GM23338 (cell line): ENCODE results near the gene SORL1. TPM values are rescaled to one million over a fixed set of nuclear protein-coding genes. Genes with fewer than 3 reads are reported as not detected.

Experiments used
- ATAC-seq: fragments of 200-7000 bp; cut with Tn5 transposase; 3 replicates; pipeline ENCODE4 v1.9.1; 2020
- DNase-seq: peaks from one replicate; pipeline ENCODE4 v3.0.0-alpha.2; 2015; ENCODE audit warnings: low spot score
- H2AFZ ChIP-seq: fragments of 200-600 bp; sonication (generic); 2 replicates; pipeline ENCODE4 v1.8.0; 2016; ENCODE audit warnings: antibody characterized with exemption, mild to moderate bottlenecking, moderate library complexity
- H3F3A ChIP-seq: fragments of 200-600 bp; sonication (generic); replicated peaks from 2 replicates; pipeline ENCODE4 v1.8.0; 2017; ENCODE audit warnings: antibody characterized with exemption, mixed run types, low read depth
- H3K27ac ChIP-seq: fragments of 200-600 bp; sonication (generic); 2 replicates; pipeline ENCODE4 v1.6.1; 2016; ENCODE audit warnings: low read depth
- H3K27me3 ChIP-seq: fragments of 200-600 bp; sonication (generic); 2 replicates; pipeline ENCODE4 v1.8.0; 2016; ENCODE audit warnings: mild to moderate bottlenecking, mixed run types, moderate library complexity; ENCODE audit not compliant: insufficient read depth
- H3K36me3 ChIP-seq: fragments of 200-600 bp; sonication (generic); 2 replicates; pipeline ENCODE4 v1.8.0; 2016; ENCODE audit warnings: mild to moderate bottlenecking; ENCODE audit not compliant: insufficient read depth
- H3K4me1 ChIP-seq: fragments of 200-600 bp; sonication (generic); 2 replicates; pipeline ENCODE4 v1.8.0; 2016; ENCODE audit warnings: mild to moderate bottlenecking, moderate library complexity; ENCODE audit not compliant: insufficient read depth
- H3K4me2 ChIP-seq: fragments of 200-600 bp; sonication (generic); 2 replicates; pipeline ENCODE4 v1.7.1; 2017; ENCODE audit warnings: mixed run types
- H3K4me3 ChIP-seq: fragments of 200-600 bp; sonication (generic); 2 replicates; pipeline ENCODE4 v1.6.1; 2016; ENCODE audit warnings: mixed run types
- H3K79me2 ChIP-seq: fragments of 200-600 bp; sonication (generic); replicated peaks from 2 replicates; pipeline ENCODE4 v1.8.0; 2017; ENCODE audit warnings: mild to moderate bottlenecking; ENCODE audit not compliant: insufficient read depth
- H3K9me2 ChIP-seq: fragments of 200-600 bp; sonication (generic); 2 replicates; pipeline ENCODE4 v1.8.0; 2017; ENCODE audit not compliant: insufficient read depth
- H4K20me1 ChIP-seq: fragments of 200-600 bp; sonication (generic); replicated peaks from 2 replicates; pipeline ENCODE4 v1.8.0; 2017; ENCODE audit warnings: mild to moderate bottlenecking; ENCODE audit not compliant: insufficient read depth
- H3K27ac Mint-ChIP-seq: 2 replicates; pipeline ENCODE4 v1.8.0; 2020; ENCODE audit warnings: inconsistent platforms, mild to moderate bottlenecking, moderate library complexity, mixed read lengths
- H3K27me3 Mint-ChIP-seq: 3 replicates; pipeline ENCODE4 v1.8.0; 2022; ENCODE audit warnings: low read depth, mild to moderate bottlenecking, moderate library complexity, mixed read lengths, inconsistent platforms; ENCODE audit not compliant: insufficient read depth, poor library complexity
- H3K36me3 Mint-ChIP-seq: 3 replicates; pipeline ENCODE4 v1.8.0; 2021; ENCODE audit warnings: low read depth, mild to moderate bottlenecking, inconsistent platforms, moderate library complexity, mixed read lengths
- H3K4me1 Mint-ChIP-seq: 3 replicates; pipeline ENCODE4 v1.8.0; 2020; ENCODE audit warnings: mild to moderate bottlenecking, inconsistent platforms, mixed read lengths
- H3K4me3 Mint-ChIP-seq: 3 replicates; pipeline ENCODE4 v1.8.0; 2021; ENCODE audit warnings: moderate library complexity, mild to moderate bottlenecking, inconsistent platforms, mixed read lengths
- H3K9me3 Mint-ChIP-seq: 3 replicates; pipeline ENCODE4 v1.8.0; 2020; ENCODE audit warnings: moderate library complexity, mild to moderate bottlenecking, inconsistent platforms, mixed read lengths
- EZH2phosphoT487 ChIP-seq: fragments of 200-600 bp; sonication (generic); IDR thresholded peaks from one replicate; pipeline ENCODE4 v1.8.1; 2018; ENCODE audit warnings: antibody characterized with exemption; ENCODE audit not compliant: unreplicated experiment
- JUNB ChIP-seq: IDR thresholded peaks from one replicate; pipeline ENCODE4 v1.6.1; 2016; ENCODE audit warnings: antibody characterized with exemption; ENCODE audit not compliant: unreplicated experiment
- POLR2AphosphoS5 ChIP-seq: IDR thresholded peaks from 2 replicates; pipeline ENCODE4 v1.6.1; 2016; ENCODE audit warnings: antibody characterized with exemption, low read depth
- STAT1 ChIP-seq: IDR thresholded peaks from one replicate; pipeline ENCODE4 v1.6.1; 2016; ENCODE audit warnings: antibody characterized with exemption; ENCODE audit not compliant: unreplicated experiment
- ZNF114 ChIP-seq: fragments of 250-450 bp; sonication (Bioruptor Pico); IDR thresholded peaks from 2 replicates; pipeline ENCODE4 v1.5.0; 2020; ENCODE audit warnings: mild to moderate bottlenecking, moderate library complexity
- ZNF331 ChIP-seq: fragments of 250-450 bp; sonication (Bioruptor Pico); IDR thresholded peaks from 2 replicates; pipeline ENCODE4 v1.5.0; 2020; ENCODE audit warnings: low read depth, mild to moderate bottlenecking, moderate library complexity
- polyA plus RNA-seq: library from polyadenylated mRNA; unstranded; fragments of >200 nt; fragmentation: Nextera tagmentation; extraction: Ambion mirVana; gene quantifications from 2 replicates; pipeline ENCODE4 v1.2.1, GENCODE V29; 2016
- total RNA-seq: library from RNA; depleted of rRNA; stranded (reverse); fragments of >200 nt; shearing (Covaris generic); gene quantifications from 2 replicates; pipeline ENCODE4 v1.2.3, GENCODE V29; 2014
- TF ChIP-seq, protein P1 (sequence below): fragments of 250-450 bp; sonication (Bioruptor Pico); IDR thresholded peaks from 2 replicates; pipeline ENCODE4 v1.5.0; 2020; ENCODE audit warnings: mild to moderate bottlenecking, moderate library complexity

Gene SORL1
- total and polyA plus RNA-seq, 2 experiments from 2014 or later, result 23.0 to 78.8 TPM

- TF ChIP-seq, protein P1, sequence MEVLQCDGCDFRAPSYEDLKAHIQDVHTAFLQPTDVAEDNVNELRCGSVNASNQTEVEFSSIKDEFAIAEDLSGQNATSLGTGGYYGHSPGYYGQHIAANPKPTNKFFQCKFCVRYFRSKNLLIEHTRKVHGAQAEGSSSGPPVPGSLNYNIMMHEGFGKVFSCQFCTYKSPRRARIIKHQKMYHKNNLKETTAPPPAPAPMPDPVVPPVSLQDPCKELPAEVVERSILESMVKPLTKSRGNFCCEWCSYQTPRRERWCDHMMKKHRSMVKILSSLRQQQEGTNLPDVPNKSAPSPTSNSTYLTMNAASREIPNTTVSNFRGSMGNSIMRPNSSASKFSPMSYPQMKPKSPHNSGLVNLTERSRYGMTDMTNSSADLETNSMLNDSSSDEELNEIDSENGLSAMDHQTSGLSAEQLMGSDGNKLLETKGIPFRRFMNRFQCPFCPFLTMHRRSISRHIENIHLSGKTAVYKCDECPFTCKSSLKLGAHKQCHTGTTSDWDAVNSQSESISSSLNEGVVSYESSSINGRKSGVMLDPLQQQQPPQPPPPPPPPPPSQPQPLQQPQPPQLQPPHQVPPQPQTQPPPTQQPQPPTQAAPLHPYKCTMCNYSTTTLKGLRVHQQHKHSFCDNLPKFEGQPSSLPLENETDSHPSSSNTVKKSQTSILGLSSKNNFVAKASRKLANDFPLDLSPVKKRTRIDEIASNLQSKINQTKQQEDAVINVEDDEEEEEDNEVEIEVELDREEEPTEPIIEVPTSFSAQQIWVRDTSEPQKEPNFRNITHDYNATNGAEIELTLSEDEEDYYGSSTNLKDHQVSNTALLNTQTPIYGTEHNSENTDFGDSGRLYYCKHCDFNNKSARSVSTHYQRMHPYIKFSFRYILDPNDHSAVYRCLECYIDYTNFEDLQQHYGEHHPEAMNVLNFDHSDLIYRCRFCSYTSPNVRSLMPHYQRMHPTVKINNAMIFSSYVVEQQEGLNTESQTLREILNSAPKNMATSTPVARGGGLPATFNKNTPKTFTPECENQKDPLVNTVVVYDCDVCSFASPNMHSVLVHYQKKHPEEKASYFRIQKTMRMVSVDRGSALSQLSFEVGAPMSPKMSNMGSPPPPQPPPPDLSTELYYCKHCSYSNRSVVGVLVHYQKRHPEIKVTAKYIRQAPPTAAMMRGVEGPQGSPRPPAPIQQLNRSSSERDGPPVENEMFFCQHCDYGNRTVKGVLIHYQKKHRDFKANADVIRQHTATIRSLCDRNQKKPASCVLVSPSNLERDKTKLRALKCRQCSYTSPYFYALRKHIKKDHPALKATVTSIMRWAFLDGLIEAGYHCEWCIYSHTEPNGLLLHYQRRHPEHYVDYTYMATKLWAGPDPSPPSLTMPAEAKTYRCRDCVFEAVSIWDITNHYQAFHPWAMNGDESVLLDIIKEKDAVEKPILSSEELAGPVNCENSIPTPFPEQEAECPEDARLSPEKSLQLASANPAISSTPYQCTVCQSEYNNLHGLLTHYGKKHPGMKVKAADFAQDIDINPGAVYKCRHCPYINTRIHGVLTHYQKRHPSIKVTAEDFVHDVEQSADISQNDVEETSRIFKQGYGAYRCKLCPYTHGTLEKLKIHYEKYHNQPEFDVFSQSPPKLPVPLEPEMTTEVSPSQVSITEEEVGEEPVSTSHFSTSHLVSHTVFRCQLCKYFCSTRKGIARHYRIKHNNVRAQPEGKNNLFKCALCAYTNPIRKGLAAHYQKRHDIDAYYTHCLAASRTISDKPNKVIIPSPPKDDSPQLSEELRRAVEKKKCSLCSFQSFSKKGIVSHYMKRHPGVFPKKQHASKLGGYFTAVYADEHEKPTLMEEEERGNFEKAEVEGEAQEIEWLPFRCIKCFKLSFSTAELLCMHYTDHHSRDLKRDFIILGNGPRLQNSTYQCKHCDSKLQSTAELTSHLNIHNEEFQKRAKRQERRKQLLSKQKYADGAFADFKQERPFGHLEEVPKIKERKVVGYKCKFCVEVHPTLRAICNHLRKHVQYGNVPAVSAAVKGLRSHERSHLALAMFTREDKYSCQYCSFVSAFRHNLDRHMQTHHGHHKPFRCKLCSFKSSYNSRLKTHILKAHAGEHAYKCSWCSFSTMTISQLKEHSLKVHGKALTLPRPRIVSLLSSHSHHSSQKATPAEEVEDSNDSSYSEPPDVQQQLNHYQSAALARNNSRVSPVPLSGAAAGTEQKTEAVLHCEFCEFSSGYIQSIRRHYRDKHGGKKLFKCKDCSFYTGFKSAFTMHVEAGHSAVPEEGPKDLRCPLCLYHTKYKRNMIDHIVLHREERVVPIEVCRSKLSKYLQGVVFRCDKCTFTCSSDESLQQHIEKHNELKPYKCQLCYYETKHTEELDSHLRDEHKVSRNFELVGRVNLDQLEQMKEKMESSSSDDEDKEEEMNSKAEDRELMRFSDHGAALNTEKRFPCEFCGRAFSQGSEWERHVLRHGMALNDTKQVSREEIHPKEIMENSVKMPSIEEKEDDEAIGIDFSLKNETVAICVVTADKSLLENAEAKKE (CRISPR knock-in tag), result no peak
- TF ChIP-seq EZH2phosphoT487, result no peak
- TF ChIP-seq ZNF331 (CRISPR knock-in tag), result no peak
- TF ChIP-seq POLR2AphosphoS5, result no peak
- no peak for TF ChIP-seq ZNF114 (CRISPR knock-in tag)
- TF ChIP-seq JUNB, result no peak
- TF ChIP-seq STAT1, result no peak
These were observed 16.3 kb upstream of the SORL1 start (continued) for GRCh38 chr11:121435551-121436511.

DNA sequence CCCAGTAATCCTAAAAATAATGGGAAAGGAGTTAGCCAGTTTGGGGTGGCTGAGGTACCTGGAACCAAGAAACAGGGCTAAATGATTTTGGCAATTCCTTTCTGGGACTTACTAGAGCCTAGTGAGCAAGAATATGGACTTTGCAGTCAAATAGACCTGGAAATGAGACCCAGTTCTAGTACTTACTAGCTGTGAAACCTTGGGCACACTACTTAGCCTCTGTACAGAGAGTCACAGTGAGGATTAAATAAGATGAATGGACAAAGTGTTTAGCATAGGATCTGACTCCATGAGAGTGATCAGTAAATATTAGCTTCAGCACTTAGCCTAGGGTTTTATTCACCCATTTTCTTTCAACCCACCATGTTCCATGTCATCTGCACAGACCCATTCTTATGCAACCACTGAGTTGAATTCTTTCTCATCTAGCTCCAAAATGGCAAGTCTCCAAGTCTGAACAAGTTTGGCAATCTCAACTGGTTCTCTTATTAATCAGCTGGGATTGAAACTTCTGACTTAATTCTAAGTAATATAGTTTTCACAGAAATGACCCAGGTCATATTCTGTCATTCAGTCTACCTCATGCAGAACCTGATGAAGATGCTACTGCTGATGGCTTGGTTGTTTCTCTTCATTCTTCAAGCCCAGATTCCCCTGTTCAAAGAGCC, 15.0 kb upstream of the SORL1 start:
- Mint-ChIP-seq H3K27ac (no peak overlapping the region), H3K9me3 (no peaks in the 10 kb centered on the region), H3K36me3 (no peaks in the 10 kb centered on the region), H3K27me3 (no peaks in the 10 kb centered on the region), H3K4me1 (peaks cover 4% of the 10 kb centered on the region; the same call in 2 of the 3 replicates), H3K4me3 (no peak overlapping the region)
- no peaks in the 10 kb centered on the region for H3K27me3 ChIP-seq
- TF ChIP-seq ZNF331 (CRISPR knock-in tag) (no peak), STAT1 (no peak)
- H3K4me1 ChIP-seq, result no peaks in the 10 kb centered on the region
- no peak overlapping the region for H3K4me3 ChIP-seq
- no peaks in the 10 kb centered on the region for H3F3A ChIP-seq
- H3K27ac ChIP-seq, result no peak overlapping the region
- ATAC-seq, result no peak
- H2AFZ ChIP-seq, result no peak overlapping the region
- no peak for DNase-seq
- no peaks in the 10 kb centered on the region for H3K36me3 ChIP-seq
- peaks cover 9% of the 10 kb centered on the region; the same call in 1 of the 2 replicates for H3K9me2 ChIP-seq
- no peaks in the 10 kb centered on the region for H3K79me2 ChIP-seq
- no peaks in the 10 kb centered on the region for H4K20me1 ChIP-seq
- no peak overlapping the region for H3K4me2 ChIP-seq
